OCI-LY1 (cell line): Measurements from ENCODE around the gene PCBP4.

Experiments used
- EZH2 ChIP-seq: fragments of 200-600 bp; sonication (generic), shearing (Covaris generic); IDR thresholded peaks from 2 replicates; pipeline ENCODE4 v1.8.0; 2017; ENCODE audit warnings: borderline replicate concordance, mixed run types, mild to moderate bottlenecking, antibody characterized with exemption, low read length, moderate library complexity, mixed read lengths
- TF ChIP-seq, protein P1 (sequence below): fragments of 200-600 bp; sonication (generic), shearing (Covaris generic); IDR thresholded peaks from 2 replicates; pipeline ENCODE4 v1.5.1; 2017; ENCODE audit warnings: mild to moderate bottlenecking, antibody characterized with exemption, low read length, moderate library complexity, mixed read lengths

DNA sequence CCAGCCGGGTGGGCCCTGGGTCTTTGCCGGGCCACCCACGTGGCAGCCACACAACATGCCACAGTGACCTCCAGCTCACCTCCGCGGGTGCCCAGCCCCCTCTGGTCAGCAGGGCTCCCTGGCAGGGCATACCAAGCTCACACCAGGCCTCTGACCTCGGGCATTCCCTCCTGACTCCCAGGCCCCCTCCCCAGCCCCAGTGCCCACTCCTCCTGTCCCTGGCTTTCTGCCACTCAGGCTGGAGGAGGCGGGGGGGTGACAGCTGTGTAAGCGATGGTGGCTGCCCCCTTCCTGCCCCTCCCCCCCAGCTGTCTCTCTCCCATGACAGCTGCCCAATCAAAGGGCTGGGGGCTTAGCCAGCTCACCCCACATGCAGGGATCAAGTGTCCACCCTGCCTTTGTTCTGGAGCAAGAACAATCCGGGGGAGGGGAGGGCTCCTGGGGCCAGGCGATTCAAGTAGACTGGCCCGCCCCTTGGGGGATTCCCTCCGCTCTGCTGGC, 3.3 kb downstream of the PCBP4 start:
- TF ChIP-seq, protein P1, sequence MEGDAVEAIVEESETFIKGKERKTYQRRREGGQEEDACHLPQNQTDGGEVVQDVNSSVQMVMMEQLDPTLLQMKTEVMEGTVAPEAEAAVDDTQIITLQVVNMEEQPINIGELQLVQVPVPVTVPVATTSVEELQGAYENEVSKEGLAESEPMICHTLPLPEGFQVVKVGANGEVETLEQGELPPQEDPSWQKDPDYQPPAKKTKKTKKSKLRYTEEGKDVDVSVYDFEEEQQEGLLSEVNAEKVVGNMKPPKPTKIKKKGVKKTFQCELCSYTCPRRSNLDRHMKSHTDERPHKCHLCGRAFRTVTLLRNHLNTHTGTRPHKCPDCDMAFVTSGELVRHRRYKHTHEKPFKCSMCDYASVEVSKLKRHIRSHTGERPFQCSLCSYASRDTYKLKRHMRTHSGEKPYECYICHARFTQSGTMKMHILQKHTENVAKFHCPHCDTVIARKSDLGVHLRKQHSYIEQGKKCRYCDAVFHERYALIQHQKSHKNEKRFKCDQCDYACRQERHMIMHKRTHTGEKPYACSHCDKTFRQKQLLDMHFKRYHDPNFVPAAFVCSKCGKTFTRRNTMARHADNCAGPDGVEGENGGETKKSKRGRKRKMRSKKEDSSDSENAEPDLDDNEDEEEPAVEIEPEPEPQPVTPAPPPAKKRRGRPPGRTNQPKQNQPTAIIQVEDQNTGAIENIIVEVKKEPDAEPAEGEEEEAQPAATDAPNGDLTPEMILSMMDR, result no peak
- TF ChIP-seq EZH2, result no peak
